ENCODE measurements around the gene USP20. TPM values are rescaled to one million over a fixed set of nuclear protein-coding genes. Genes with fewer than 3 reads are reported as not detected.

The USP20 gene
- total and polyA plus RNA-seq, 5 donors from 2014 or later = 37.1 to 116 (median 48.5) TPM

DNA sequence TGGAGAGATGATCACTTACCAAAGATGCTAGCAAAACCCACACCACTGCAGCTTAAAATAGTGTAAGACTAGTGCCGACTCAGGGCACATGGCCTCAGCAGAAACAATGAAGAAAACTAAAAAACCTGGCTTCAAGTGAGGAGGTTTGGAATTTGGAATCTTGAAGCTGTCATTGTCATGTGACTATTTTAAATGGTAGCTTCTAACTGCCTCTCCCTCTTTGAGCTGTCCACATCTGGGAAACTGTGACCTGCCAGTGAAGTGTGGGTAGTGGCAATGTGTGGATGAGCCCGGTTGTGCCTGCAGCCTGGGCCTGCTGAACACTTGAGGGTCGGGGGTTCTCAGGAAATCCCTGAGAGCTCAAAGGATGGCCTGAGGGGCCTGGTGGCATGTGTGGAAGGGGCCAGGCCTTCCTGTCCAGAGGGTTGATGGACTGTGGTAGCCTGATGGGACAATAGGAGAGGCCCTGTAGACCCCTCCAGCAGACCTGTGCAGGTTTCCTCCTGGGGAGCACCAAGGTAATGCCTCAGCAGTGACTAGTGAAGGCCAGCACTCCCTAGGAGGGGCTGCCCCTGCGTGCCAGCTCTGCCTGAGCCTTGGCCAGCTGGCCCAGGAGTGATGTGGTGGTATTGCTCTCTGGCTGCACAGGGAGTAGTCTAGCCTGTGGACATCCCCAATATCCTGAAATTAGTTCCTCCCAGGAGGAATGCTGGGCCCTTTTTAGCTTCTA, 13.6 kb downstream of the USP20 start:
- no peak for DNase-seq
- Mint-ChIP-seq H3K4me3 (no peak overlapping the region), H3K27me3 (no peaks in the 10 kb centered on the region), H3K9me3 (no peaks in the 10 kb centered on the region), H3K4me1 (peaks cover 16 to 51% (median 18%) of the 10 kb centered on the region in 4 donors), H3K36me3 (peaks cover 29% of the 10 kb centered on the region), H3K27ac (peak overlapping the region in 1 of 3 donors; percentile 46)
- Histone ChIP-seq H3K27me3 (ENCODE audit: control insufficient read depth, insufficient read depth, low read length) (no peaks in the 10 kb centered on the region), H3K9me3 (ENCODE audit: control insufficient read depth in 2 of 2, low read length in 2 of 2) (no peaks in the 10 kb centered on the region), H3K36me3 (ENCODE audit: control insufficient read depth, insufficient read depth, low read length) (peaks cover 53% of the 10 kb centered on the region), H3K4me3 (ENCODE audit: low read depth, low read length) (no peak overlapping the region), H3K4me1 (ENCODE audit: control insufficient read depth, insufficient read depth, low read length, poor library complexity, severe bottlenecking) (peaks cover 13% of the 10 kb centered on the region), H3K27ac (ENCODE audit: insufficient read depth, low read length, poor library complexity, severe bottlenecking) (no peak overlapping the region)
- no peak for ATAC-seq (ENCODE audit: low read depth in 2 of 2)

DNA sequence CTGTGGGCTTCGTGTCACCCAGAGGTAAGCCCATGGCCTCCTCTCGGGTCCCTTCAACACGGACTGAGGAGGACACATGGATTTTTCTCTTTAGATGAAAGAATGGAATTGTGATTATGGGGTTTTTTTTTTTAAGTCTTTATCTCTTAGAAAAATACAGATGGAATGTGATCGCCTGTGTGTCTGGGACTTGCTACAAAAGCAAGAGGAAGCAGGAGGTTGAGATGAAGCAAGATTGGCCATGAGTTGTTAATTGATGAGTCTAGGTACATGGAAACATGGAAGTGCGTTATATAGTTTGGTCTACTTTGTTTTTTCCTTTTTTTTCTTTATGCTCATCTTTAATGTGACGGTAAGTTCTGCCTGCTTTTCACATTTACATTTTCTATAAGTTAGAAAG, 14.6 kb downstream of the USP20 start:
- Mint-ChIP-seq H3K9me3 (no peaks in the 10 kb centered on the region), H3K4me1 (peaks cover 15 to 57% (median 23%) of the 10 kb centered on the region in 4 donors), H3K27ac (peak overlapping the region in 2 of 3 donors; percentile 3 to 11), H3K27me3 (no peaks in the 10 kb centered on the region), H3K4me3 (no peak overlapping the region), H3K36me3 (peaks cover 40% of the 10 kb centered on the region)
- no peak for DNase-seq
- no peak overlapping the region for H3K4me3 ChIP-seq (ENCODE audit: low read depth, low read length)
- H3K4me1 ChIP-seq (ENCODE audit: control insufficient read depth, insufficient read depth, low read length, poor library complexity, severe bottlenecking) = peaks cover 15% of the 10 kb centered on the region
- no peak overlapping the region for H3K27ac ChIP-seq (ENCODE audit: insufficient read depth, low read length, poor library complexity, severe bottlenecking)
- no peaks in the 10 kb centered on the region for H3K27me3 ChIP-seq (ENCODE audit: control insufficient read depth, insufficient read depth, low read length)
- peaks cover 63% of the 10 kb centered on the region for H3K36me3 ChIP-seq (ENCODE audit: control insufficient read depth, insufficient read depth, low read length)
- ATAC-seq (ENCODE audit: low read depth in 2 of 2) = no peak
- H3K9me3 ChIP-seq (ENCODE audit: control insufficient read depth in 2 of 2, low read length in 2 of 2) = no peaks in the 10 kb centered on the region

DNA sequence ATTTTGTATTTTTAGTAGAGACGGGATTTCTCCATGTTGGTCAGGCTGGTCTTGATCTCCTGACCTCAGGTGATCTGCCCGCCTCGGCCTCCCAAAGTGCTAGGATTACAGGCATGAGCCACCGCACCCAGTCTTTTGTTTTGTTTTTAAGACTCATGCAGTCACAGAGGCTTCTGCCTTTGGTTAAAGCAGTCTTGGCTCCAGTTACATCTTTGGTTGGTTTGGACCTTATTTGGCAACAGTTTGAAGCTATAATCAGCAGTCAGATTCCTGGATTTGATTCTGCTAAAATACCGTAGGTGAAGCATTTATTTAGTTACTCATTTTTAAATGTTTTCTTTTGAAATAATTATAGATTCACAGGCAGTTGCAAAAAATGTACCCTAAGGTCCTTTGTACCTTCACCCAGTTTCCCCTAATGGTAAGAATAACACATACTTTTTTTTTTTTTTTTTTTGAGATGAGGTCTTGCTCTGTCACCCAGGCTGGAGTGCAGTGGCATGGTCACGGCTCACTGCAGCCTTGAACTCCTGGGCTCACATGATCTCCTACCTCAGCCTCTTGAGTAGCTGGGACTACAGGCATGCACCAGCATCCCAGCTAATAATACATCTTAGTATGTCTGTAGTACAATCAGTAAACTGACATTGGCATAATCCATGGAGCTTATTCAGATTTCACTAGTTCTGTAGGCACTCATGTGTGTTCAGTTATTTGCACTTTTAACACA, 15.7 kb downstream of the USP20 start:
- ATAC-seq (ENCODE audit: low read depth in 2 of 2) (no peak), DNase-seq (no peak)
- peaks cover 5 to 53% (median 16%) of the 10 kb centered on the region in 4 donors for H3K4me1 Mint-ChIP-seq
- peaks cover 46% of the 10 kb centered on the region for H3K36me3 Mint-ChIP-seq
- Histone ChIP-seq H3K36me3 (ENCODE audit: control insufficient read depth, insufficient read depth, low read length) (peaks cover 71% of the 10 kb centered on the region), H3K4me3 (ENCODE audit: low read depth, low read length) (no peak overlapping the region), H3K4me1 (ENCODE audit: control insufficient read depth, insufficient read depth, low read length, poor library complexity, severe bottlenecking) (peaks cover 5% of the 10 kb centered on the region), H3K9me3 (ENCODE audit: control insufficient read depth in 2 of 2, low read length in 2 of 2) (no peaks in the 10 kb centered on the region), H3K27ac (ENCODE audit: insufficient read depth, low read length, poor library complexity, severe bottlenecking) (no peak overlapping the region), H3K27me3 (ENCODE audit: control insufficient read depth, insufficient read depth, low read length) (no peaks in the 10 kb centered on the region)
- no peaks in the 10 kb centered on the region for H3K9me3 Mint-ChIP-seq
- H3K27me3 Mint-ChIP-seq = no peaks in the 10 kb centered on the region
- H3K27ac Mint-ChIP-seq = no peak overlapping the region
- no peak overlapping the region for H3K4me3 Mint-ChIP-seq

DNA sequence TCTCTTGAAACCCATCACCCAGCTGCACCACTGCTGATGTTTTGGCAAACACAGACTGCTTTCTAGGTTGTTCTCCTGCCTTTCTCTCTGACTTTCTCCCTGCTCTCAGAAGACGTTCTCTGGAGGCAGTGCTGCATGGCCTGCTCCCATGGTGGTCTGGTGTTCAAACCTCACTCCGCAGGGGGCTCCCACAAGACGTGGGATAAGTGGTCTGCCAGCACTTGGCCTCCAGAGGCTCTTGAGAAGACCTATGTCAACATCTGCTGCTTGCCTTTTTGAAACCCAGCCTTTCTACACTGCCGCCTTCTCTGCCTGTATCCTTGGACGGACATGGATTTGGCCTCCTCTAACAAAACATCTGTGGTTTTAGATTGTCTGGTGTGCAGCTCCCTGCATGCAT, 16.6 kb downstream of the USP20 start:
- peaks cover 5% of the 10 kb centered on the region for H3K4me1 ChIP-seq (ENCODE audit: control insufficient read depth, insufficient read depth, low read length, poor library complexity, severe bottlenecking)
- H3K36me3 ChIP-seq (ENCODE audit: control insufficient read depth, insufficient read depth, low read length) = peaks cover 79% of the 10 kb centered on the region
- H3K27me3 Mint-ChIP-seq = no peaks in the 10 kb centered on the region
- peak overlapping the region in 2 of 3 donors; percentile 23 to 52 for H3K27ac Mint-ChIP-seq
- H3K27me3 ChIP-seq (ENCODE audit: control insufficient read depth, insufficient read depth, low read length) = no peaks in the 10 kb centered on the region
- no peaks in the 10 kb centered on the region for H3K9me3 ChIP-seq (ENCODE audit: control insufficient read depth in 2 of 2, low read length in 2 of 2)
- H3K4me3 Mint-ChIP-seq = no peak overlapping the region
- no peaks in the 10 kb centered on the region for H3K9me3 Mint-ChIP-seq
- H3K27ac ChIP-seq (ENCODE audit: insufficient read depth, low read length, poor library complexity, severe bottlenecking) = no peak overlapping the region
- peaks cover 53% of the 10 kb centered on the region for H3K36me3 Mint-ChIP-seq
- H3K4me3 ChIP-seq (ENCODE audit: low read depth, low read length) = no peak overlapping the region
- ATAC-seq (ENCODE audit: low read depth in 2 of 2) = no peak
- no peak for DNase-seq
- H3K4me1 Mint-ChIP-seq = peaks cover 4 to 53% (median 16%) of the 10 kb centered on the region in 4 donors

DNA sequence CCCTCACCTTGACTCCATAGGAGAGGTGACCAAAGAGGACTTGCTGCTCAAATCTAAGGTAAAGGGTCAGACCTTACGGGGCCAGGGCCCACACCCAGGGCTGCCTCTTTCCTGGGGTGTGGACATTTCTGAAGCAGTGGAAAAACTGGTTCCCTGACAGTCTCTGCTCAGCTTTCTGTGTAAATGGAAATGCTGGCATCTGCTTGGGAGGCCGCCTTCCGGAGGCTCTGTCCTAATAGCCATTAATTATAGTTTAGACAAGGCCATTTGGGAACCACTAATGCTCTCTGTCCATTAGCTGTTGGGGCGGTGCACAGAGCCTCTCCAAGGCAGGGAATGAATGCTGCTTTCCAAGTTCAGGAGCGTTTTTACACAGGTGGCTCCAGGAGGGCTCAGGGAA, 17.3 kb downstream of the USP20 start:
- Mint-ChIP-seq H3K27ac (peak overlapping the region in 1 of 3 donors; percentile 23), H3K4me1 (peaks cover 4 to 49% (median 15%) of the 10 kb centered on the region in 4 donors)
- H3K36me3 ChIP-seq (ENCODE audit: control insufficient read depth, insufficient read depth, low read length) = peaks cover 85% of the 10 kb centered on the region

DNA sequence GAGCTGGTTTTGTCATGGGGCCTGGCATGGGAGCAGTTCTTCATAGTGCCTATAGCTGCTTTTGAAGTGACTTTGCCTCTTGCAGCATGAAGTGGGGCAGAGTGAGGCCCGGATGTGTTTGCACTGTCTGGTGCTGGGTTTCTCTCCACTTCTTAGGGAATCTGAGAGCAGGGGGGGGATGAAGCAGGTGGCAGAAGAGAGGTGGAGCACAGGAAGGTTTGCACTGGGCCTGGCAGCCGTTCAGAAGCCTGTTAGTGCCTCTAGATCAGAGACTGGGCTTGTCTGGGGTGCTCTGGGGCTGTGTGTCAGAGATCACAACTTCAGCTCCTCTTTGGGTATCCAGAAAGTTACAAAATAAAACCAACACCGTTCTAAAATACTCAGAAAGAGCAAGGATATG, 18.4 kb downstream of the USP20 start:
- Mint-ChIP-seq H3K9me3 (no peaks in the 10 kb centered on the region), H3K4me3 (no peak overlapping the region), H3K27me3 (no peaks in the 10 kb centered on the region), H3K36me3 (peaks cover 59% of the 10 kb centered on the region), H3K27ac (peak overlapping the region in 2 of 3 donors; percentile 47 to 62), H3K4me1 (peaks cover 4 to 41% (median 10%) of the 10 kb centered on the region in 4 donors)
- peaks cover 92% of the 10 kb centered on the region for H3K36me3 ChIP-seq (ENCODE audit: control insufficient read depth, insufficient read depth, low read length)
- H3K27ac ChIP-seq (ENCODE audit: insufficient read depth, low read length, poor library complexity, severe bottlenecking) = no peak overlapping the region
- no peak overlapping the region for H3K4me3 ChIP-seq (ENCODE audit: low read depth, low read length)
- no peaks in the 10 kb centered on the region for H3K9me3 ChIP-seq (ENCODE audit: control insufficient read depth in 2 of 2, low read length in 2 of 2)
- ATAC-seq (ENCODE audit: low read depth in 2 of 2) (no peak), DNase-seq (no peak)
- peaks cover 5% of the 10 kb centered on the region for H3K4me1 ChIP-seq (ENCODE audit: control insufficient read depth, insufficient read depth, low read length, poor library complexity, severe bottlenecking)
- no peaks in the 10 kb centered on the region for H3K27me3 ChIP-seq (ENCODE audit: control insufficient read depth, insufficient read depth, low read length)

More for the DNA sequence above, 17.3 kb downstream of the USP20 start:
- Histone ChIP-seq H3K4me3 (ENCODE audit: low read depth, low read length) (no peak overlapping the region), H3K27ac (ENCODE audit: insufficient read depth, low read length, poor library complexity, severe bottlenecking) (no peak overlapping the region), H3K4me1 (ENCODE audit: control insufficient read depth, insufficient read depth, low read length, poor library complexity, severe bottlenecking) (peaks cover 5% of the 10 kb centered on the region), H3K9me3 (ENCODE audit: control insufficient read depth in 2 of 2, low read length in 2 of 2) (no peaks in the 10 kb centered on the region), H3K27me3 (ENCODE audit: control insufficient read depth, insufficient read depth, low read length) (no peaks in the 10 kb centered on the region)
- no peak for ATAC-seq (ENCODE audit: low read depth in 2 of 2)
- Mint-ChIP-seq H3K9me3 (no peaks in the 10 kb centered on the region), H3K36me3 (peaks cover 53% of the 10 kb centered on the region), H3K4me3 (no peak overlapping the region), H3K27me3 (no peaks in the 10 kb centered on the region)
- DNase-seq = no peak

DNA sequence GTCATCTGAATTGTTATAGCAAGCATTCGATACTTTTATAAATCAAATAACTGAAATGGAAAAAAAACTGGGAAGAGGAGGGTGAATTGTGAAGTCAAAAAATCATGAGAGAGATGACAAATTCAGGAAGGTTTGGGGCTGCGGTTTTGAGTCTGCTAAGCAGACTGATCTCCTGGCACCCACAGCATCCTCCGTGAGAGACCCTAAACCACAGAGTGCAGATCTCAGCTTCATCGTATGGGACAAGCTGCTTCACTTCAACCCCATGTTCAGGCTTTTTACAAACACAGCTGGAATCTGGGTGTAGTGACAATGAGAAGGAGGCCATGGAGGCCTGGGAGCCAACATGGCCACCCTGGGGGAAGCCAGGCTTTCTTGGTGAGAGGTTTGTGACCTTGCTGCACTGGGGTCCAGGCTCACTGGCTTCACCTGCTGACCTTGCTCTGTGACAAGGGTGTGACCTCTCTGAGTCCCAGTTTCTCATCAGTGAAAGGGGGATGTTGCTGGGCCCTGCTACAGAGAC, 19.4 kb downstream of the USP20 start:
- peaks cover 5% of the 10 kb centered on the region for H3K4me1 ChIP-seq (ENCODE audit: control insufficient read depth, insufficient read depth, low read length, poor library complexity, severe bottlenecking)
- no peaks in the 10 kb centered on the region for H3K27me3 ChIP-seq (ENCODE audit: control insufficient read depth, insufficient read depth, low read length)
- Mint-ChIP-seq H3K9me3 (no peaks in the 10 kb centered on the region), H3K4me1 (peaks cover 4 to 38% (median 10%) of the 10 kb centered on the region in 4 donors), H3K27me3 (no peaks in the 10 kb centered on the region), H3K36me3 (peaks cover 60% of the 10 kb centered on the region), H3K4me3 (peak overlapping the region in 1 of 4 donors; percentile 33), H3K27ac (peak overlapping the region; percentile 33 to 83 (median 47))
- ATAC-seq (ENCODE audit: low read depth in 2 of 2) (no peak), DNase-seq (no peak)
- no peak overlapping the region for H3K4me3 ChIP-seq (ENCODE audit: low read depth, low read length)
- no peaks in the 10 kb centered on the region for H3K9me3 ChIP-seq (ENCODE audit: control insufficient read depth in 2 of 2, low read length in 2 of 2)
- peaks cover 88% of the 10 kb centered on the region for H3K36me3 ChIP-seq (ENCODE audit: control insufficient read depth, insufficient read depth, low read length)
- H3K27ac ChIP-seq (ENCODE audit: insufficient read depth, low read length, poor library complexity, severe bottlenecking) = no peak overlapping the region

Measured in CD4-positive, CD25-positive, alpha-beta regulatory T cell (primary cell).